Measurements from ENCODE around the gene SIX1. TPM values are rescaled to one million over a fixed set of nuclear protein-coding genes. Genes with fewer than 3 reads are reported as not detected.

The SIX1 gene
- total and polyA plus RNA-seq, 4 donors, result 0.10 to 10.6 (median 1.9) TPM

- ATAC-seq (ENCODE audit: low FRiP score) (no peak), DNase-seq (no peak)
- Histone ChIP-seq H3K4me3 (ENCODE audit: low read length in 2 of 2) (no peak overlapping the region), H3K27ac (ENCODE audit: low read depth in 1 of 2, low read length in 2 of 2) (no peak overlapping the region), H3K36me3 (ENCODE audit: control insufficient read depth in 1 of 2, insufficient read depth in 2 of 2, low read length in 1 of 2) (no peaks in the 10 kb centered on the region), H3K9me3 (ENCODE audit: control insufficient read depth, low read length) (no peaks in the 10 kb centered on the region), H3K27me3 (ENCODE audit: control insufficient read depth in 1 of 2, insufficient read depth in 2 of 2, low read length in 1 of 2) (peaks cover 0 to 4% of the 10 kb centered on the region in 2 donors), H3K4me1 (ENCODE audit: control insufficient read depth in 1 of 2, insufficient read depth in 2 of 2, low read length in 2 of 2) (no peaks in the 10 kb centered on the region)
- intact Hi-C loops (cut with DNase I), result no loop called here
- 54 to 59% methylated on average over 11 of the region's 11 CpGs for WGBS, 2 donors
These were observed 3.0 kb downstream of the SIX1 start for GRCh38 chr14:60646226-60646818.

GRCh38 chr14:60645126-60645741, 4.0 kb downstream of the SIX1 start:
- no peak for DNase-seq
- peaks cover 0 to 4% of the 10 kb centered on the region in 2 donors for H3K27me3 ChIP-seq (ENCODE audit: control insufficient read depth in 1 of 2, insufficient read depth in 2 of 2, low read length in 1 of 2)
- H3K4me1 ChIP-seq (ENCODE audit: control insufficient read depth in 1 of 2, insufficient read depth in 2 of 2, low read length in 2 of 2), result no peaks in the 10 kb centered on the region
- no peaks in the 10 kb centered on the region for H3K36me3 ChIP-seq (ENCODE audit: control insufficient read depth in 1 of 2, insufficient read depth in 2 of 2, low read length in 1 of 2)
- H3K27ac ChIP-seq (ENCODE audit: low read depth in 1 of 2, low read length in 2 of 2), result no peak overlapping the region
- no peak overlapping the region for H3K4me3 ChIP-seq (ENCODE audit: low read length in 2 of 2)
- intact Hi-C loops (cut with DNase I), result no loop called here
- H3K9me3 ChIP-seq (ENCODE audit: control insufficient read depth, low read length), result no peaks in the 10 kb centered on the region
- no peak for ATAC-seq (ENCODE audit: low FRiP score)
- 74 to 82% methylated on average over 2 of the region's 2 CpGs for whole genome bisulfite sequencing, 2 donors

DNA sequence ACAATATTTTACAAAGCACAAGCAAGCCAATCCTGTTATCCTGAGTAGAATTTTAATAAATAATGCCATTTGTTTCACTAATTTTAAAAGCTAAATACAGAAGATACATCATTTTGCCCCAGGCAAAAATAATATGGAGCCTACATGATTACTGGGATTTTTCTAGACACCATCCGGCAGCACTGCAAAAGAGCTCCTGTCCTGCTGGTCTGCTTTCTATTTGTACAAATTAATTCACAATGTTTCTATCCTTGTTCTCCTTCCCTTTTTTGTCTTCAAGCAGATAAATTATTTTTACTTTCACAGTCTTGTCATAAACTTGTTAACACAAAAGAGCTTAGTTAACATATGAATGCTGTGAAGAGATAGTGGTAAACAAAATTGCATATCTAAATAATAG, 4.6 kb downstream of the SIX1 start:
- DNase-seq, result no peak
- no peak for ATAC-seq (ENCODE audit: low FRiP score)
- Histone ChIP-seq H3K36me3 (ENCODE audit: control insufficient read depth in 1 of 2, insufficient read depth in 2 of 2, low read length in 1 of 2) (no peaks in the 10 kb centered on the region), H3K27me3 (ENCODE audit: control insufficient read depth in 1 of 2, insufficient read depth in 2 of 2, low read length in 1 of 2) (peaks cover 0 to 4% of the 10 kb centered on the region in 2 donors), H3K4me1 (ENCODE audit: control insufficient read depth in 1 of 2, insufficient read depth in 2 of 2, low read length in 2 of 2) (no peaks in the 10 kb centered on the region), H3K9me3 (ENCODE audit: control insufficient read depth, low read length) (no peaks in the 10 kb centered on the region), H3K4me3 (ENCODE audit: low read length in 2 of 2) (no peak overlapping the region), H3K27ac (ENCODE audit: low read depth in 1 of 2, low read length in 2 of 2) (no peak overlapping the region)
- WGBS, 2 donors, result 89 to 91% methylated on average over 1 of the region's 1 CpG
- intact Hi-C loops (cut with DNase I), result no loop called here

DNA sequence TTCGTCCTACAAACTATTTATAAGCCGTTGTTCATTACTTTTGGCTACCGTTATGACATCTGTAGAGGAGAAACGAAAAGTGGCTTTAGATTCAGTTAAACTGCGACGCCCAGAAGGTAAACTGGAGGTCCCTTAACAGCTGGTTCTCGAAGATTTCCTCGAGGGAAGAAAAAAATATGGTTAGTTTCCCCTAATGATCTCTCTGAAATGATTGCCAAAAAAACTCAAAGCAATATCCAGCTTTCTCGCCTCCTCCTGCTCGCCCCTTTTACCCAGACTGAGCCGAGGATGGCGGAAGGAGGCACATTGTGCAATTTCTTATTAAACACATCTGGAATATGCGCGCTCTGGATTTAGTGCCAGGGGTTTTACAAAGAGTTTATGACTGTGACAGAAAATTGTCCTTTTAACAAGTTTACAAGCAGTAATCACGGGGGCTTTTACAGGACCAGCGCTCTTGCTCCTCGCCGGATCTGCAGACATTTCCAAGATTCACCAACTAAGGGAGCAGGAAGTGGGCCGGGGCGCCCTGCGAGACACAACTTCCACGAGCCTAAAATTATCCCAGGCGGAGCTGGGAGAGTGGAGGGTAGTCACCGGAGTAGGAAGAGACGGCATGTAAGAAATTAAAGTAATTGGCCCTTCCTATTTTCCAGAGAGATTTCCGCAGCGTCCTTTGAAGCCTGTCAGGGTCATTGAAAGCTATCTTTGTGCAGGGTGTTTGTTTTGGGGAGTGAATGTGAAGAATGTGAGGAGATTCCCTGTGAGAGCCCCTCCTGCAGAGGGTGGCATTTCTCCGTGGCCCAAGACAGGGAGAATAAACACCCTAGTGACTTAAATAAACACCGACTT, 5.6 kb downstream of the SIX1 start:
- Histone ChIP-seq H3K27me3 (ENCODE audit: control insufficient read depth in 1 of 2, insufficient read depth in 2 of 2, low read length in 1 of 2) (peaks cover 0 to 4% of the 10 kb centered on the region in 2 donors), H3K9me3 (ENCODE audit: control insufficient read depth, low read length) (no peaks in the 10 kb centered on the region), H3K4me3 (ENCODE audit: low read length in 2 of 2) (no peak overlapping the region), H3K36me3 (ENCODE audit: control insufficient read depth in 1 of 2, insufficient read depth in 2 of 2, low read length in 1 of 2) (no peaks in the 10 kb centered on the region), H3K27ac (ENCODE audit: low read depth in 1 of 2, low read length in 2 of 2) (no peak overlapping the region), H3K4me1 (ENCODE audit: control insufficient read depth in 1 of 2, insufficient read depth in 2 of 2, low read length in 2 of 2) (no peaks in the 10 kb centered on the region)
- no peak for DNase-seq
- ATAC-seq (ENCODE audit: low FRiP score), result no peak
- 33 to 40% methylated on average over 29 of the region's 29 CpGs for WGBS, 2 donors
- intact Hi-C loops (cut with DNase I), result no loop called here

GRCh38 chr14:60643141-60643462, 6.2 kb downstream of the SIX1 start:
- Histone ChIP-seq H3K27me3 (ENCODE audit: control insufficient read depth in 1 of 2, insufficient read depth in 2 of 2, low read length in 1 of 2) (peaks cover 0 to 4% of the 10 kb centered on the region in 2 donors), H3K9me3 (ENCODE audit: control insufficient read depth, low read length) (no peaks in the 10 kb centered on the region), H3K4me1 (ENCODE audit: control insufficient read depth in 1 of 2, insufficient read depth in 2 of 2, low read length in 2 of 2) (no peaks in the 10 kb centered on the region), H3K4me3 (ENCODE audit: low read length in 2 of 2) (no peak overlapping the region), H3K27ac (ENCODE audit: low read depth in 1 of 2, low read length in 2 of 2) (no peak overlapping the region), H3K36me3 (ENCODE audit: control insufficient read depth in 1 of 2, insufficient read depth in 2 of 2, low read length in 1 of 2) (no peaks in the 10 kb centered on the region)
- no peak for ATAC-seq (ENCODE audit: low FRiP score)
- intact Hi-C loops (cut with DNase I), result no loop called here
- DNase-seq, result no peak
- 22 to 25% methylated on average over 16 of the region's 16 CpGs for WGBS, 2 donors

DNA sequence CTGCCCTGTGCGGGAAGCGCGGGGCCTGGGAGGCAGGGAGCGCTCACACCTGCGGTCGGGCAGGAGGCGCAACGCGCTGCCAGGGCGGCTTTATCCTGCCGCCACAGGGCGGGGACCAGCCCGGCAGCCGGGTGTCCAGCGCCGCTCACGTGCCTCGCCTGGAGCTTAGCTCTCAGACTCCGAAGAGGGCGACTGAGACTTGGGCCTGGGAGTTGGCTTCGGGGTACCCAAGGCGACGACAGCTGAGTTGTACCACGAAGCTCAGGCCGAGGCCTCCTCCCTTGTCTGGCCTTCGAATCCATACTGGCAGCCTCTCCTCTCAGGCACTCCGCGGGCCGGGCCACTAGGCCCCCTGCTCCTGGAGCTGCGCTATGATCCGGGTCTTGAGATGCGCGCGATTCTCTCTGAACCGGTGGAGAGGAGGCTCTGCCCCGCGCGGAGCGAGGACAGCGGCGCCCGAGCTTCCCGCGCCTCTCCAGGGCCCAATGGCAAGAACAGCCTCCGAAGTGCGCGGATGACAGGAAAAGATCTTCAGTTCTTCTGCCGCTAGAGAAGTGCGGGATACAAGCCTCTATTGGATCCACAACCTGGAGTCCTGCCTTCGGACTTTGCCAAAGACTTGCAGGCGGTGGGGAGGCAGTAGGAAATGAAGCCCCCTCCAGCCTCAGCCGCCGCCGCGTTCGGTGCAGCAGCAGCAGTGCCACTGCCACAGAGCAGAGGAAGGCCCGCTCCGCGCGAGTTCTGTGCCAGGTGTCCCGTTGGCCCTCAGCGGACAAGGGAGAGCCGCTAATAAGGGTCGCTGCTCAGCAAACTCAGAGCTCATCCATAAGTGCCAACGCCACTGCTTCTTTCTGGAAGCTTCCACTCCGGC, 6.8 kb downstream of the SIX1 start:
- 21 to 26% methylated on average over 60 to 66 of the region's 66 CpGs for WGBS, 2 donors
- Histone ChIP-seq H3K9me3 (ENCODE audit: control insufficient read depth, low read length) (no peaks in the 10 kb centered on the region), H3K4me3 (ENCODE audit: low read length in 2 of 2) (no peak overlapping the region), H3K36me3 (ENCODE audit: control insufficient read depth in 1 of 2, insufficient read depth in 2 of 2, low read length in 1 of 2) (no peaks in the 10 kb centered on the region), H3K4me1 (ENCODE audit: control insufficient read depth in 1 of 2, insufficient read depth in 2 of 2, low read length in 2 of 2) (no peaks in the 10 kb centered on the region), H3K27me3 (ENCODE audit: control insufficient read depth in 1 of 2, insufficient read depth in 2 of 2, low read length in 1 of 2) (peaks cover 0 to 3% of the 10 kb centered on the region in 2 donors), H3K27ac (ENCODE audit: low read depth in 1 of 2, low read length in 2 of 2) (no peak overlapping the region)
- DNase-seq, result no peak
- intact Hi-C loops (cut with DNase I), result no loop called here
- ATAC-seq (ENCODE audit: low FRiP score), result no peak

DNA sequence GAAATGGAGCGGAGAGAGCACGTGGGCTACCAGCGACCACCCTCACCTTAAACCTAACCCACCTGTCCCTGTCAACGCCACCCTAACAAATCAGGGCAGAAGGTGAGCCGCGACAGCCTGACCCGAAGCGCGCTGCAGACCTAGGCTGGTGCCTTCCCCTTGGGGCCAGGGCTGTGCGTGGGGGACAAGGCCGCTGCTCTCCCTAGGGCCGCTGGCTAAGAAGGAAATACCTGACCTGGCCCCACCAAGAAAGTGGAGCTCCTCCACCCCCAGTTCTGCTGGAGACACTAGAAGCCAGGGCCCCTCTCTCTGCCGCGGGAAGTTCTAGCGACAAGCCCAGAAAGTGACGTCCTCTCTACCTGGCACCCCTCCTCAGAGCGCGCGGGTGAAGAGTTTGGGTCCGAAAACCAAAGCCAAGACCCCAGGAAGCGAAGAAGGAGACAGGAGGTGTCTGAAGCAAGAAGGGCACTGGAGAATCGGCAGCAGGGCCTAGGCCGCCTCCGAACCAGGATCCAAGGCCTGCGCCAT, 7.5 kb downstream of the SIX1 start:
- Histone ChIP-seq H3K4me1 (ENCODE audit: control insufficient read depth in 1 of 2, insufficient read depth in 2 of 2, low read length in 2 of 2) (no peaks in the 10 kb centered on the region), H3K4me3 (ENCODE audit: low read length in 2 of 2) (no peak overlapping the region), H3K27ac (ENCODE audit: low read depth in 1 of 2, low read length in 2 of 2) (no peak overlapping the region), H3K9me3 (ENCODE audit: control insufficient read depth, low read length) (no peaks in the 10 kb centered on the region), H3K36me3 (ENCODE audit: control insufficient read depth in 1 of 2, insufficient read depth in 2 of 2, low read length in 1 of 2) (no peaks in the 10 kb centered on the region), H3K27me3 (ENCODE audit: control insufficient read depth in 1 of 2, insufficient read depth in 2 of 2, low read length in 1 of 2) (peaks cover 0 to 3% of the 10 kb centered on the region in 2 donors)
- ATAC-seq (ENCODE audit: low FRiP score) (no peak), DNase-seq (no peak)
- 43 to 45% methylated on average over 25 of the region's 25 CpGs for WGBS, 2 donors
- intact Hi-C loops (cut with DNase I), result no loop called here

Measured in aorta (tissue), 5 donors.